ENCODE data around the gene SGMS1.

GRCh38 chr10:50326757-50327701 lies 296.7 kb downstream of the SGMS1 start:
- TF ChIP-seq POLR2A (IDR thresholded peaks at IDR 0.05; ENCODE audit: low read length) (peak; percentile 94), GATA1 (IDR thresholded peaks at IDR 0.05; ENCODE audit: low read depth, low read length) (no peak)
